ENCODE results near the gene ZNF205. TPM values are rescaled to one million over a fixed set of nuclear protein-coding genes. Genes with fewer than 3 reads are reported as not detected.

The ZNF205 gene
- total and polyA plus RNA-seq, 9 of the 15 experiments (the other 6 are each of a cell fraction or from before 2014, with no cell fraction given) = 2.4 to 11.8 (median 5.1) TPM; not detected in 2

- TF ChIP-seq DEAF1 (CRISPR knock-in tag; IDR thresholded peaks at IDR 0.05) (no peak), GATAD2A (IDR thresholded peaks at IDR 0.05) (no peak)
- TF ChIP-seq, protein P1, sequence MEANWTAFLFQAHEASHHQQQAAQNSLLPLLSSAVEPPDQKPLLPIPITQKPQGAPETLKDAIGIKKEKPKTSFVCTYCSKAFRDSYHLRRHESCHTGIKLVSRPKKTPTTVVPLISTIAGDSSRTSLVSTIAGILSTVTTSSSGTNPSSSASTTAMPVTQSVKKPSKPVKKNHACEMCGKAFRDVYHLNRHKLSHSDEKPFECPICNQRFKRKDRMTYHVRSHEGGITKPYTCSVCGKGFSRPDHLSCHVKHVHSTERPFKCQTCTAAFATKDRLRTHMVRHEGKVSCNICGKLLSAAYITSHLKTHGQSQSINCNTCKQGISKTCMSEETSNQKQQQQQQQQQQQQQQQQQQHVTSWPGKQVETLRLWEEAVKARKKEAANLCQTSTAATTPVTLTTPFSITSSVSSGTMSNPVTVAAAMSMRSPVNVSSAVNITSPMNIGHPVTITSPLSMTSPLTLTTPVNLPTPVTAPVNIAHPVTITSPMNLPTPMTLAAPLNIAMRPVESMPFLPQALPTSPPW (CRISPR knock-in tag; IDR thresholded peaks at IDR 0.05) = no peak
Observed at GRCh38 chr16:3084491-3084890, 27.9 kb upstream of the ZNF205 start (continued).

- no TSS peak for BruUV-seq (replicated peaks)
- Histone ChIP-seq H3K4me1 (replicated peaks in 1 of 2; ENCODE audit: control insufficient read depth in 2 of 2, insufficient read depth in 2 of 2, low read length in 2 of 2) (peaks cover 19 to 47% of the 10 kb centered on the region in 2 experiments), H3K36me3 (ENCODE audit: control insufficient read depth, insufficient read depth, low read length) (no peaks in the 10 kb centered on the region), H2AFZ (ENCODE audit: low read depth, low read length) (peak overlapping the region; percentile 36; the same call in 1 of the 2 replicates), H3K9ac (ENCODE audit: insufficient read depth in 1 of 2, low read depth in 2 of 2, low read length in 2 of 2) (no peak overlapping the region), H3K4me3 (no peak overlapping the region), H3K4me2 (ENCODE audit: insufficient read depth, low read length) (no peak overlapping the region; the same call in 1 of the 2 replicates), H4K20me1 (replicated peaks; ENCODE audit: control insufficient read depth, insufficient read depth, low read length) (no peaks in the 10 kb centered on the region), H3K9me1 (ENCODE audit: control insufficient read depth, insufficient read depth, low read length) (no peaks in the 10 kb centered on the region), H3K27ac (ENCODE audit: extremely low read depth, low read depth, low read length) (no peak overlapping the region), H3K27me3 (ENCODE audit: control insufficient read depth in 2 of 2, insufficient read depth in 2 of 2, low read length in 2 of 2) (peaks cover under 1 to 13% of the 10 kb centered on the region in 2 experiments; a peak in 2 of 5 replicates), H3K9me3 (replicated peaks; ENCODE audit: control insufficient read depth, insufficient read depth, low read depth, low read length) (no peaks in the 10 kb centered on the region), H3K79me2 (ENCODE audit: control insufficient read depth, insufficient read depth, low read length) (no peaks in the 10 kb centered on the region)
- 26% methylated on average over 7 of the region's 7 CpGs for WGBS (ENCODE audit: insufficient coverage, low coverage, missing lambda C conversion rate)
- ATAC-seq (no peak), FAIRE-seq (peak; percentile 23), DNase-seq (ENCODE audit: extremely low read depth in 1 of 4, low spot score in 3 of 4) (no peak)
- in situ Hi-C loops (cut with MboI) (no loop called here), intact Hi-C loops (cut with micrococcal nuclease) (no loop called here)
- ChIA-PET CTCF (ENCODE audit: low intra/inter-chr PET ratio) (no interaction called here), POLR2A (interaction anchor here (1.2 kb wide), 1 partner anchor 25 kb away, joined by 3 read pairs; no protein-coding TSS in a partner anchor)
- TF ChIP-seq TGIF2 (CRISPR knock-in tag; IDR thresholded peaks at IDR 0.05) = no peak
- peak; percentile 63 for TF ChIP-seq ARID1B (IDR thresholded peaks at IDR 0.05)
- peak; percentile 99 for TF ChIP-seq ZNF431 (CRISPR knock-in tag; IDR thresholded peaks at IDR 0.05)
- no peak; the same call in 1 of the 2 replicates for TF ChIP-seq DPF2 (IDR thresholded peaks at IDR 0.05)
- no peak for TF ChIP-seq TFAP4 (CRISPR knock-in tag; IDR thresholded peaks at IDR 0.05; ENCODE audit: borderline replicate concordance)
- TF ChIP-seq ZNF77 (CRISPR knock-in tag; IDR thresholded peaks at IDR 0.05) = no peak
- no peak for TF ChIP-seq CGGBP1 (CRISPR knock-in tag; IDR thresholded peaks at IDR 0.05)
- TF ChIP-seq, protein P2, sequence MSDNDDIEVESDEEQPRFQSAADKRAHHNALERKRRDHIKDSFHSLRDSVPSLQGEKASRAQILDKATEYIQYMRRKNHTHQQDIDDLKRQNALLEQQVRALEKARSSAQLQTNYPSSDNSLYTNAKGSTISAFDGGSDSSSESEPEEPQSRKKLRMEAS (CRISPR knock-in tag; IDR thresholded peaks at IDR 0.05) = no peak
- TF ChIP-seq ZFP36 (IDR thresholded peaks at IDR 0.05; ENCODE audit: low read depth, low read length, partially characterized antibody) = peak; percentile 77
Observed at GRCh38 chr16:3084969-3085670, 27.3 kb upstream of the ZNF205 start.
